Lung microvascular endothelial cell (primary cell): ENCODE measurements around the gene RBM19. TPM values are rescaled to one million over a fixed set of nuclear protein-coding genes. Genes with fewer than 3 reads are reported as not detected.

Experiments
- DNase-seq, 2 donors: peaks; one replicate each; pipeline versions ENCODE4 v3.0.0 to v3.0.0-alpha.2; 2010; ENCODE audit warnings: low read depth in 2 of 2
- total RNA-seq: library from RNA; depleted of rRNA; stranded (reverse); fragments of >200 nt; gene quantifications from 2 replicates; pipeline ENCODE4 v1.2.1, GENCODE V29; 2014

RBM19 gene
- total RNA-seq, 1 donor from 2014 or later, result 13.5 TPM

GRCh38 chr12:113858841-113859386, 107.2 kb downstream of the RBM19 start:
- no peak for DNase-seq

- no peak for DNase-seq
Measured at GRCh38 chr12:113857371-113857770, 108.8 kb downstream of the RBM19 start.

GRCh38 chr12:113855998-113856397, 110.1 kb downstream of the RBM19 start:
- DNase-seq, result no peak

GRCh38 chr12:113854385-113855142, 111.6 kb downstream of the RBM19 start:
- no peak for DNase-seq

GRCh38 chr12:113853491-113853890, 112.6 kb downstream of the RBM19 start:
- no peak for DNase-seq

- no peak for DNase-seq
Measured at GRCh38 chr12:113852695-113853490, 113.2 kb downstream of the RBM19 start.

GRCh38 chr12:113852264-113852663, 113.9 kb downstream of the RBM19 start:
- no peak for DNase-seq

GRCh38 chr12:113850309-113851056, 115.6 kb downstream of the RBM19 start:
- DNase-seq, result no peak

GRCh38 chr12:113847856-113848255, 118.3 kb downstream of the RBM19 start:
- DNase-seq, result no peak

GRCh38 chr12:113846883-113847755, 119.0 kb downstream of the RBM19 start:
- DNase-seq, result no peak

GRCh38 chr12:113845900-113846674, 120.0 kb downstream of the RBM19 start:
- DNase-seq, result no peak

GRCh38 chr12:113844495-113845210, 121.5 kb downstream of the RBM19 start:
- no peak for DNase-seq

GRCh38 chr12:113842699-113843098, 123.4 kb downstream of the RBM19 start:
- no peak for DNase-seq

- no peak for DNase-seq
Measured at GRCh38 chr12:113841786-113842185, 124.3 kb downstream of the RBM19 start.

- no peak for DNase-seq
Measured at GRCh38 chr12:113840401-113841042, 125.6 kb downstream of the RBM19 start.

GRCh38 chr12:113838896-113839295, 127.2 kb downstream of the RBM19 start:
- DNase-seq, result no peak

GRCh38 chr12:113837528-113838296, 128.4 kb downstream of the RBM19 start:
- DNase-seq, result no peak

- DNase-seq, result no peak
Measured at GRCh38 chr12:113837084-113837483, 129.0 kb downstream of the RBM19 start.
